Epithelial cell of proximal tubule (primary cell): ENCODE results near the gene PRKCH. TPM values are rescaled to one million over a fixed set of nuclear protein-coding genes. Genes with fewer than 3 reads are reported as not detected.
A peak's percentile ranks its signal among the peaks of the same experiment; 100 is the strongest.

ENCODE experiments used
- DNase-seq: peaks from one replicate; pipeline ENCODE4 v3.0.0-alpha.2; 2011; ENCODE audit warnings: low read depth
- H3K4me3 ChIP-seq: 2 replicates; pipeline ENCODE4 v1.5.1; 2011; ENCODE audit warnings: low read depth, mild to moderate bottlenecking, low read length
- total RNA-seq: library from RNA; depleted of rRNA; stranded (reverse); fragments of >200 nt; gene quantifications from 2 replicates; pipeline ENCODE4 v1.2.3, GENCODE V29; 2015
- TF ChIP-seq, protein P1 (sequence below): conservative IDR thresholded peaks from 2 replicates; pipeline ENCODE4 v1.5.1; 2012; ENCODE audit warnings: low read depth, mild to moderate bottlenecking, low read length

The PRKCH gene
- total RNA-seq, 1 donor from 2014 or later: 7.6 TPM

DNA sequence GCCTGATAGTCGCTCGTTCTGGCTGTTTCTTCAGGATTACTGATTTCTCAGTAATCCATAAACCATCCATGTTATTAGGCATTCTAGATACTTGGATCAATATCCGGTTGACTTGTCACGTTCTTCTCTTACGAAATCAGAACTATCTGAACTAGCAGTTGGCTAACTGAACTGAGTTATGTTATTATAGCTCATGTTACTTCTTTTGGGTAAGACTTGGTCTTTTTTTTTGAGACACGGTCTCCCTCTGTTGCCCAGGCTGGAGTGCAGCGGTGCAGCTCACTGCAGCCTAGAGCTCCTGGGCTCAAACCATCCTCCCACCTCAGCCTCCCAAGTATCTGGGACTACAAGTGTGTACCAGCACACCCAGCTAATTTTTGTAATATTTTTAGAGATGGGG, 178.6 kb downstream of the PRKCH start:
- no peak overlapping the region for H3K4me3 ChIP-seq
- DNase-seq: no peak
- TF ChIP-seq, protein P1, sequence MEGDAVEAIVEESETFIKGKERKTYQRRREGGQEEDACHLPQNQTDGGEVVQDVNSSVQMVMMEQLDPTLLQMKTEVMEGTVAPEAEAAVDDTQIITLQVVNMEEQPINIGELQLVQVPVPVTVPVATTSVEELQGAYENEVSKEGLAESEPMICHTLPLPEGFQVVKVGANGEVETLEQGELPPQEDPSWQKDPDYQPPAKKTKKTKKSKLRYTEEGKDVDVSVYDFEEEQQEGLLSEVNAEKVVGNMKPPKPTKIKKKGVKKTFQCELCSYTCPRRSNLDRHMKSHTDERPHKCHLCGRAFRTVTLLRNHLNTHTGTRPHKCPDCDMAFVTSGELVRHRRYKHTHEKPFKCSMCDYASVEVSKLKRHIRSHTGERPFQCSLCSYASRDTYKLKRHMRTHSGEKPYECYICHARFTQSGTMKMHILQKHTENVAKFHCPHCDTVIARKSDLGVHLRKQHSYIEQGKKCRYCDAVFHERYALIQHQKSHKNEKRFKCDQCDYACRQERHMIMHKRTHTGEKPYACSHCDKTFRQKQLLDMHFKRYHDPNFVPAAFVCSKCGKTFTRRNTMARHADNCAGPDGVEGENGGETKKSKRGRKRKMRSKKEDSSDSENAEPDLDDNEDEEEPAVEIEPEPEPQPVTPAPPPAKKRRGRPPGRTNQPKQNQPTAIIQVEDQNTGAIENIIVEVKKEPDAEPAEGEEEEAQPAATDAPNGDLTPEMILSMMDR: no peak

DNA sequence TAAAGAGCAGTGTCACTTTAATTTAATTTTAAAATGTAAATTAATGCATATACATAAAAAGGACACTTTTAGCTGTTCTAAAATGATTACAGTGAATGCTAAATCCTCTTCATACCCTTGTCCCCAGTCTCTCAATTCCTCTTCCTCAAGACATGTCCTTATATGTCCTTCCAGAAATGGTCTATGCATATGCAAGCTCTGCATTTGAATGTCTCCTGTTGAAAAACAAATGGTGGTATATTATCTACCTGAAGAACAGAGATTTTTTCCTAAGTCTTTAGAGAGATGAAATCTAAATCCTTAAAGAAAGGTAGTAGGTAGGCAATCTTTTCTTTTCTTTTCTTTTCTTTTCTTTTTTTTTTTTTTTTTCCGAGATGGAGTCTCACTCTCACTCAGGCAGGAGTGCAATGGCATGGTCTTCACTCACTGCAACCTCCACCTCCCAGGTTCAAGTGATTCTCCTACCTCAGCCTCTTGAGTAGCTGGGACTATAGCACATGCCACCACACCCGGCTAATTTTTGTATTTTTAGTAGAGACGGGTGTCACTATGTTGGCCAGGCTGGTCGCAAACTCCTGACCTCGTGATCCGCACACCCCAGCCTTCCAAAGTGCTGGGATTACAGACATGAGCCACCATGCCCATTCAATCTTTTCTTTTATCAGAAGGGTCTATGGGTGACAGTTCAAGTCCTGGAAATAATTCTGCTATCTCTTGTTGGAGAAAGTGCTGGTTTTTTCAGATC, 180.5 kb downstream of the PRKCH start:
- TF ChIP-seq, protein P1: no peak
- H3K4me3 ChIP-seq: no peak overlapping the region
- DNase-seq: no peak

- TF ChIP-seq, protein P1: no peak
- DNase-seq: peak; percentile 91
Measured at GRCh38 chr14:61502459-61503093, 181.2 kb downstream of the PRKCH start.

GRCh38 chr14:61503167-61503801, 181.9 kb downstream of the PRKCH start:
- peak; percentile 91 for DNase-seq

More at GRCh38 chr14:61502459-61503093, 181.2 kb downstream of the PRKCH start:
- H3K4me3 ChIP-seq: no peak overlapping the region

DNA sequence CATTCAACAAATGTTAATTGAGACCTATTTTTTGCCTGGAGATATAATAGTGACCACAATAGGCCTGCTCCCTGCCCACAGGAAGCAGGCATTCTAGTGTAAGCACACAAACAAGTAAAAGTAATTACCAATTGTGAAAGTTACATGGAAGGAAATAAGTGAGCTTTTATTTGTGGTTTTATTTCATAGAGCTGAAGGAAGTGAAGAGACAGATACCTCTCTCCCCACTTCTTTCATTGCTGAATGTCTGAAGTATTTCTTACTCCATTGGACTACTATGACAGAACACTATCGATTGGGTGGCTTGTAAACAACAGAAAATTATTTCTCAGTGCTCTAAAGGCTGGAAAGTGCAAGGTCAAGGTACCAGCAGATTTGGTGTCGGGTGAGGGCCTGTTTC, 183.5 kb downstream of the PRKCH start:
- TF ChIP-seq, protein P1: no peak
- no peak overlapping the region for H3K4me3 ChIP-seq
- DNase-seq: no peak

More at GRCh38 chr14:61503167-61503801, 181.9 kb downstream of the PRKCH start:
- no peak overlapping the region for H3K4me3 ChIP-seq
- TF ChIP-seq, protein P1: no peak

- no peak overlapping the region for H3K4me3 ChIP-seq
- TF ChIP-seq, protein P1: no peak
- peak; percentile 95 for DNase-seq
Measured at GRCh38 chr14:61505815-61506809, 184.7 kb downstream of the PRKCH start.
